Spleen (tissue), 7 donors: ENCODE results near the gene TRIM29.

ENCODE experiments used
- CTCF ChIP-seq, 11 experiments: fragments of 200-600 bp in 7 of 11; fragments of 450-650 bp in 4 of 11; sonication (generic) in 4 of 11; IDR thresholded peaks in 8 of 11; conservative IDR thresholded peaks in 3 of 11; 1 replicate in 7 of 11; 2 replicates in 4 of 11; pipeline versions ENCODE4 v1.4.0 to v1.8.0; 2016 to 2021; ENCODE audit warnings: antibody characterized with exemption in 11 of 11, inconsistent platforms in 4 of 11, mild to moderate bottlenecking in 1 of 11
- POLR2A ChIP-seq, 3 donors: fragments of 450-650 bp; IDR thresholded peaks; one replicate each; pipeline ENCODE4 v1.5.1; 2017; ENCODE audit warnings: antibody characterized with exemption in 3 of 3, mild to moderate bottlenecking in 1 of 3
- POLR2AphosphoS5 ChIP-seq, 3 donors: sonication (generic); formaldehyde crosslinking; IDR thresholded peaks; one replicate each; pipeline ENCODE4 v1.5.1; 2017; ENCODE audit warnings: antibody characterized with exemption in 3 of 3
- donor health status: DM: no; HTN: no; CAD: no; lungs with moderate emphysema.
- donor health status: DM: no; HTN: no; CAD: no.
- donor health status: DM: no; HTN: no; CAD: no.

GRCh38 chr11:120107692-120108091 is 30.2 kb downstream of the TRIM29 start:
- TF ChIP-seq POLR2AphosphoS5 (IDR thresholded peaks at IDR 0.05): no peak
- no peak for TF ChIP-seq CTCF (IDR thresholded peaks at IDR 0.05 in 8 of 11, conservative IDR thresholded peaks at IDR 0.05 in 3 of 11)
- no peak for TF ChIP-seq POLR2A (IDR thresholded peaks at IDR 0.05)
